ENCODE data around the gene CIP2A.

DNA sequence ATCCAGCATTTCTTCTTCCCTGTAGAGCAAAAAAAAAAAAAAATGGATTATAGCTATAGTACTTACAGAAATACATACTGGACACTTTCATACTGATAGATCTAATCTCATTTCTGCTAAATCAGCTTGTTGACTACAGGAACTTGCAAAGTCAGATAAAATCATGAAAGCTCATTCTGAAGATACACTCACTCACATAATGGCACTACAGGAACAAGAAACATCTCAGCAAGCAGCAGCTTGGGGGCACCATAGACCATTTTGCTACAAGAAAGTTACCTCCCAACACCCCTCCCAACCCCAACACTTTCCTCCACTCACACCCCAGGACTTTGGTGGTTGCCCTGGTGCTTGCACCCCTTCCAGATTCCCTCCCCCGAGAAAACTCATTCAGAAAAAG lies 83.4 kb downstream of the CIP2A start:
- TF ChIP-seq, protein P1, sequence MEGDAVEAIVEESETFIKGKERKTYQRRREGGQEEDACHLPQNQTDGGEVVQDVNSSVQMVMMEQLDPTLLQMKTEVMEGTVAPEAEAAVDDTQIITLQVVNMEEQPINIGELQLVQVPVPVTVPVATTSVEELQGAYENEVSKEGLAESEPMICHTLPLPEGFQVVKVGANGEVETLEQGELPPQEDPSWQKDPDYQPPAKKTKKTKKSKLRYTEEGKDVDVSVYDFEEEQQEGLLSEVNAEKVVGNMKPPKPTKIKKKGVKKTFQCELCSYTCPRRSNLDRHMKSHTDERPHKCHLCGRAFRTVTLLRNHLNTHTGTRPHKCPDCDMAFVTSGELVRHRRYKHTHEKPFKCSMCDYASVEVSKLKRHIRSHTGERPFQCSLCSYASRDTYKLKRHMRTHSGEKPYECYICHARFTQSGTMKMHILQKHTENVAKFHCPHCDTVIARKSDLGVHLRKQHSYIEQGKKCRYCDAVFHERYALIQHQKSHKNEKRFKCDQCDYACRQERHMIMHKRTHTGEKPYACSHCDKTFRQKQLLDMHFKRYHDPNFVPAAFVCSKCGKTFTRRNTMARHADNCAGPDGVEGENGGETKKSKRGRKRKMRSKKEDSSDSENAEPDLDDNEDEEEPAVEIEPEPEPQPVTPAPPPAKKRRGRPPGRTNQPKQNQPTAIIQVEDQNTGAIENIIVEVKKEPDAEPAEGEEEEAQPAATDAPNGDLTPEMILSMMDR (IDR thresholded peaks at IDR 0.05): no peak
- TF ChIP-seq POLR2A (IDR thresholded peaks at IDR 0.05): no peak
- no peak for TF ChIP-seq POLR2AphosphoS5 (IDR thresholded peaks at IDR 0.05)
